DND-41 (cell line): Measurements from ENCODE around the gene P2RX5.

Source experiments
- EZH2 ChIP-seq: IDR thresholded peaks from 3 replicates; pipeline ENCODE4 v1.6.1; 2012; ENCODE audit warnings: borderline replicate concordance, low read depth, mild to moderate bottlenecking, moderate library complexity, low read length, inconsistent platforms; ENCODE audit not compliant: severe bottlenecking
- TF ChIP-seq, protein P1 (sequence below): IDR thresholded peaks from 2 replicates; pipeline ENCODE4 v1.5.1; 2012; ENCODE audit warnings: borderline replicate concordance, low read length, moderate library complexity, mild to moderate bottlenecking; ENCODE audit not compliant: poor library complexity, severe bottlenecking; ENCODE audit errors: extremely low read depth

DNA sequence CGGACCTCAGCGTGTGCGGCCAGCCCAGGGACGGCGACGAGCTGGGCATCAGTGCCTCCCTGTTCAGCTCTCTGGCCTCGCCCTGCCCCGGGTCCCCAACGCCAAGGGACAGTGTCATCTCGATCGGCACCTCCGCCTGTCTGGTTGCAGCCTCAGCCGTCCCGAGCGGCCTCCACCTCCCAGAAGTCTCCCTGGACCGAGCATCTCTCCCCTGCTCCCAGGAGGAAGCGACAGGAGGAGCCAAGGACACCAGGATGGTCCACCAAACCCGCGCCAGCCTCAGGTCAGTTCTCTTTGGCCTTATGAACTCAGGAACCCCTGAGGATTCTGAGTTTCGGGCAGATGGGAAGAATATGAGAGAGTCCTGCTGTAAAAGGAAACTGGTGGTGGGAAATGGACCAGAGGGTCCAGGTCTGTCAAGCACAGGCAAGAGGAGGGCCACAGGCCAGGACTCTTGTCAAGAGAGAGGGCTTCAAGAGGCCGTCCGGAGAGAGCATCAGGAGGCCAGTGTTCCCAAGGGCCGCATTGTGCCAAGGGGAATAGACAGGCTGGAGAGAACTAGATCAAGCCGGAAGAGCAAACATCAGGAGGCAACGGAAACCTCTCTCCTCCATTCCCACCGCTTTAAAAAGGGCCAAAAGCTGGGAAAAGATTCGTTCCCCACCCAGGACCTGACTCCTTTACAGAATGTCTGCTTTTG, 28.6 kb upstream of the P2RX5 start:
- TF ChIP-seq, protein P1, sequence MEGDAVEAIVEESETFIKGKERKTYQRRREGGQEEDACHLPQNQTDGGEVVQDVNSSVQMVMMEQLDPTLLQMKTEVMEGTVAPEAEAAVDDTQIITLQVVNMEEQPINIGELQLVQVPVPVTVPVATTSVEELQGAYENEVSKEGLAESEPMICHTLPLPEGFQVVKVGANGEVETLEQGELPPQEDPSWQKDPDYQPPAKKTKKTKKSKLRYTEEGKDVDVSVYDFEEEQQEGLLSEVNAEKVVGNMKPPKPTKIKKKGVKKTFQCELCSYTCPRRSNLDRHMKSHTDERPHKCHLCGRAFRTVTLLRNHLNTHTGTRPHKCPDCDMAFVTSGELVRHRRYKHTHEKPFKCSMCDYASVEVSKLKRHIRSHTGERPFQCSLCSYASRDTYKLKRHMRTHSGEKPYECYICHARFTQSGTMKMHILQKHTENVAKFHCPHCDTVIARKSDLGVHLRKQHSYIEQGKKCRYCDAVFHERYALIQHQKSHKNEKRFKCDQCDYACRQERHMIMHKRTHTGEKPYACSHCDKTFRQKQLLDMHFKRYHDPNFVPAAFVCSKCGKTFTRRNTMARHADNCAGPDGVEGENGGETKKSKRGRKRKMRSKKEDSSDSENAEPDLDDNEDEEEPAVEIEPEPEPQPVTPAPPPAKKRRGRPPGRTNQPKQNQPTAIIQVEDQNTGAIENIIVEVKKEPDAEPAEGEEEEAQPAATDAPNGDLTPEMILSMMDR, result no peak
- TF ChIP-seq EZH2, result no peak
